Activated CD4-positive, alpha-beta T cell treated with anti-CD3 and anti-CD28 coated beads for 36 hours (primary cell): Measurements from ENCODE around the gene CHMP4A. TPM values are rescaled to one million over a fixed set of nuclear protein-coding genes. Genes with fewer than 3 reads are reported as not detected.

Source experiments
- ATAC-seq: fragments of 200-7000 bp; cut with Tn5 transposase; one replicate; pipeline ENCODE4 v1.10.0; 2021; ENCODE audit warnings: mild to moderate bottlenecking, moderate library complexity
- CTCF ChIA-PET: fragments of 350-600 bp; sonication (Branson Sonifier 250); formaldehyde crosslinking; loops from one replicate; lab custom pipeline; 2021; ENCODE audit warnings: antibody characterized with exemption; lab: Charles Lee
- POLR2A ChIA-PET: fragments of 350-600 bp; sonication (Branson Sonifier 250); formaldehyde crosslinking; loops from one replicate; lab custom pipeline; 2021; ENCODE audit warnings: antibody characterized with exemption, inconsistent platforms; lab: Charles Lee
- DNase-seq: peaks from one replicate; pipeline ENCODE4 v3.0.0-alpha.2; 2020
- H3K27ac Mint-ChIP-seq: one replicate; pipeline ENCODE4 v1.8.0; 2021; ENCODE audit warnings: mixed read lengths
- H3K27me3 Mint-ChIP-seq: one replicate; pipeline ENCODE4 v1.8.0; 2021; ENCODE audit warnings: mixed read lengths
- H3K36me3 Mint-ChIP-seq: one replicate; pipeline ENCODE4 v1.8.0; 2021; ENCODE audit warnings: low read depth, mixed read lengths
- H3K4me1 Mint-ChIP-seq: one replicate; pipeline ENCODE4 v1.8.0; 2021; ENCODE audit warnings: mixed read lengths
- H3K4me3 Mint-ChIP-seq: one replicate; pipeline ENCODE4 v1.8.0; 2021; ENCODE audit warnings: mild to moderate bottlenecking, moderate library complexity, mixed read lengths
- H3K9me3 Mint-ChIP-seq: one replicate; pipeline ENCODE4 v1.8.0; 2021; ENCODE audit warnings: low read depth, mixed read lengths
- intact Hi-C, 2 experiments: fragments of 100-400 bp; cut with DNase I in 1 of 2; cut with micrococcal nuclease in 1 of 2; formaldehyde crosslinking; loops; one replicate each; pipeline versions ENCODE4 v1.14.2 to v1.15.1; 2022 to 2024; cut with DNase I, micrococcal nuclease
- total RNA-seq, 2 experiments: library from RNA; stranded (reverse); gene quantifications; one replicate each; pipeline ENCODE4 v1.2.3, GENCODE V29; 2021

The CHMP4A gene
- total RNA-seq, 2 experiments from 2014 or later = 48.8 to 73.0 TPM

- ATAC-seq = no peak
- ChIA-PET POLR2A (interaction anchor here (1.1 kb wide), 1 partner anchor 10 kb away, joined by 3 read pairs; no protein-coding TSS in a partner anchor), CTCF (interaction anchor here (1.0 kb wide), 1 partner anchor 51 kb away, joined by 3 read pairs; no protein-coding TSS in a partner anchor)
These were observed 42.8 kb upstream of the CHMP4A start for GRCh38 chr14:24255931-24256711.

DNA sequence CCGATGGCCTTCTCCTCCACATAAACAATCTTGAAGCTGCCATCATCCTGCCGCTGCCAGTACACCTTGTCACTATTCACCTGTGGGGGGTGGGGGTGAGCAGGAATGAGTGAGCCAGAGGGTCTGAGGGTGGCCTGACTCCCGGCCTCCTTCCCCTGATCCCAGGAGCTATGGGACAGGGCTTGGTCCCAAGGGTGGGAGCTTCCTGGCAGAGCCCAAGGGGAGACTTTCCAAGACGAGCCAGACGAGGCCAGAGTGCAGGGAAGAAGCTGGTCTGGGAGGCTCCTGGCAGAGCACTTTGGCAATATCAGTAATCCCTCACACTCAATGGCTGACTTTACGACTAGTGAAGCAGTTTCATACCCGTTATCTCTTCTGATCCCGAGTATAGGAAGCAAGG, 42.1 kb upstream of the CHMP4A start:
- Mint-ChIP-seq H3K4me1 (peaks cover 6% of the 10 kb centered on the region), H3K9me3 (no peaks in the 10 kb centered on the region), H3K4me3 (no peak overlapping the region), H3K27ac (no peak overlapping the region), H3K27me3 (no peaks in the 10 kb centered on the region), H3K36me3 (peaks cover 14% of the 10 kb centered on the region)
- ChIA-PET CTCF (no interaction called here), POLR2A (interaction anchor here (1.1 kb wide), 1 partner anchor 9 kb away, joined by 3 read pairs; no protein-coding TSS in a partner anchor)
- intact Hi-C loops = no loop called here
- no peak for DNase-seq
- no peak for ATAC-seq

More at GRCh38 chr14:24255931-24256711, 42.8 kb upstream of the CHMP4A start:
- no peaks in the 10 kb centered on the region for H3K9me3 Mint-ChIP-seq
- H3K36me3 Mint-ChIP-seq = peaks cover 17% of the 10 kb centered on the region
- H3K27me3 Mint-ChIP-seq = no peaks in the 10 kb centered on the region
- DNase-seq = no peak
- H3K4me3 Mint-ChIP-seq = no peak overlapping the region
- H3K4me1 Mint-ChIP-seq = no peaks in the 10 kb centered on the region
- no peak overlapping the region for H3K27ac Mint-ChIP-seq
- intact Hi-C loops = no loop called here

DNA sequence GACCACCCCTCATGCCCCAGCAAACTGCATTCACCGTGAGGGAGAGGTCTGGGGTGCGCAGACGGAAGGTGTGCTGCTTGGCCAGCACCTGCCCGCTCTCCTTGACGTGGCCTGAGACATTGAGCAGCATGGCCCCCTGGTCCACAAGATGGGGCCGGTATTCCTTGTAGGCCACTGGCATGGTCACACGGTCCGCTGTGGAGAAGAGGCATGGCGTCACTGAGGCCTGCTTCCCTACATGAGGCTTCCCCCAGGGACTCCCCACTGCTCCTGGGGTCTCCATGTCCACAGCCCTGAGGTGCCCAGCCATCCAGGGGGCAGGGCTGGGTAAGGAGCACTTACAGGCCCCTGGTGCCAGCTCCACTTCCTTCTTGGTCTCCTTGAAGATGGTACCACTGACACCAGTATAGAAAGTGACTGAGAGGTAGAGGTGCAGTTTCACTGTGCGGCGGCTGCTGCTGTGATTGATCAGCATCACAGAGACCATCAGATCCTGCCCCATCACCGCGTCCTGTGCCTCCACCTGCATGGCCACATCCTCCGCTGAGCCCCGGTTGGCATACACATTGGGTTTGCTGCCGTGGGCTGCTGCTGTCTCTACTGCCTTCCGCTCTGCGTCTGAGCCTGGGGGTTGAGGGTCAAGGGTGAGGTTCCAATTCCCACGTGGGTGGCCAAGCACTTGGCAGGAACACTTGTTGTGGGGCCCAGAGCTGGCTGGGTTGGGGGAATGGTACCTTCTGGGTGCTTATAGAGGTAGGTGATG, 41.5 kb upstream of the CHMP4A start:
- CTCF ChIA-PET = no interaction called here

GRCh38 chr14:24253936-24254335, 40.6 kb upstream of the CHMP4A start:
- DNase-seq (no peak), ATAC-seq (no peak)
- Mint-ChIP-seq H3K4me1 (peaks cover 18% of the 10 kb centered on the region), H3K36me3 (peaks cover 14% of the 10 kb centered on the region), H3K27ac (no peak overlapping the region), H3K9me3 (no peaks in the 10 kb centered on the region), H3K27me3 (no peaks in the 10 kb centered on the region), H3K4me3 (no peak overlapping the region)
- POLR2A ChIA-PET = no interaction called here
- intact Hi-C loops = no loop called here
- CTCF ChIA-PET = no interaction called here

More for the DNA sequence above, 41.5 kb upstream of the CHMP4A start:
- peaks cover 12% of the 10 kb centered on the region for H3K4me1 Mint-ChIP-seq
- H3K27me3 Mint-ChIP-seq = no peaks in the 10 kb centered on the region
- peaks cover 14% of the 10 kb centered on the region for H3K36me3 Mint-ChIP-seq
- ATAC-seq (no peak), DNase-seq (no peak)
- POLR2A ChIA-PET = interaction anchor here (1.1 kb wide), 1 partner anchor 8 kb away, joined by 3 read pairs; no protein-coding TSS in a partner anchor
- no peaks in the 10 kb centered on the region for H3K9me3 Mint-ChIP-seq
- no peak overlapping the region for H3K27ac Mint-ChIP-seq
- intact Hi-C loops = no loop called here
- H3K4me3 Mint-ChIP-seq = no peak overlapping the region

DNA sequence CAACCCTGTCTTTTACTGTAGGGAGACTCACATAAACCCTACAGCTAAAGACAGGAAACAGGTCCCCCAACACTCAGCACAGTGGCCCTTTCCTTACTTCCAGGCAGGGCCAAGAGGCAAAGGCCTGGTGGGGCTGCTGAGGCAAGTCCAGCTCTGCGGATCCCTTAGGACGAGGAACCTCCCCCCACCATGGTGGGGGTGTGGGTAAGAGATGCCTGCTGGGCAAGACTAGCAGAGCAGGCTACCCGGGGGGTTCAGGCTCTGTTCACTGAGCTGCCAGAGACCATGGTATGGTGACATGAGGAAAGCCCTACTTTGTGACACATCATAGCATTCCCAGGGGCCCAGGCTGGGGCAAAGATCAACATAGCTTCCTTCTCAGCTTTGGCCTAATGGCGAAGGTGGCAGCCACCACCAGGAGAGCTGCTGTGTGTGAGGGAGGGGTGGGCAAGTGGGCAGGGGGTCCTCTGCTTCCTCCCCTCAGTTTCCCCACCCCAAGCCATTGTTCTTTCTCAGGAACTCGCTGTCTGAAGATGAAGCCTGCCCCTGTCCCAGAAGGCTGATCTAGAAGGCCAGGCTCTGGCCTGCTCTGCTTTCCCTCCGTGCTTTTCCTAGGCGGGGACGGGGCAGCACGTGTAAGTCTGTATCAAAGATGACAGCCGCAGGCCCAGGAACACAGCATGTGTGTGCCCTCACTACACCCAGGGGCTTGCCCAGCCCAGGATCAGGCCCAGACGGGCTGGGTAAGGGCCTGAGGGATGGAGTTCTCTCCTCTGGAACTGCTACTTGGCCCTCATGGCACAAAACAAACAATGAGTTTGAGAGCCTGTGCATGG, 39.2 kb upstream of the CHMP4A start:
- Mint-ChIP-seq H3K9me3 (no peaks in the 10 kb centered on the region), H3K36me3 (peaks cover 15% of the 10 kb centered on the region), H3K27ac (no peak overlapping the region), H3K27me3 (no peaks in the 10 kb centered on the region), H3K4me3 (no peak overlapping the region), H3K4me1 (peaks cover 25% of the 10 kb centered on the region)
- intact Hi-C loops = no loop called here
- ChIA-PET POLR2A (no interaction called here), CTCF (interaction anchor here (2.0 to 2.7 kb wide), 3 partner anchors 11 to 56 kb away, joined by 6 to 18 read pairs (median 16); partner anchors contain the start of genes RABGGTA and TINF2)
- no peak for DNase-seq
- ATAC-seq = no peak

GRCh38 chr14:24251880-24252288, 38.6 kb upstream of the CHMP4A start:
- no peak overlapping the region for H3K4me3 Mint-ChIP-seq
- POLR2A ChIA-PET = no interaction called here
- H3K36me3 Mint-ChIP-seq = peaks cover 16% of the 10 kb centered on the region
- ATAC-seq = no peak
- H3K27me3 Mint-ChIP-seq = no peaks in the 10 kb centered on the region
- intact Hi-C loops = no loop called here
- no peak overlapping the region for H3K27ac Mint-ChIP-seq
- no peaks in the 10 kb centered on the region for H3K9me3 Mint-ChIP-seq
- CTCF ChIA-PET = interaction anchor here (2.0 to 2.7 kb wide), 3 partner anchors 10 to 57 kb away, joined by 6 to 18 read pairs (median 16); partner anchors contain the start of genes RABGGTA and TINF2
- H3K4me1 Mint-ChIP-seq = peaks cover 29% of the 10 kb centered on the region
- no peak for DNase-seq

DNA sequence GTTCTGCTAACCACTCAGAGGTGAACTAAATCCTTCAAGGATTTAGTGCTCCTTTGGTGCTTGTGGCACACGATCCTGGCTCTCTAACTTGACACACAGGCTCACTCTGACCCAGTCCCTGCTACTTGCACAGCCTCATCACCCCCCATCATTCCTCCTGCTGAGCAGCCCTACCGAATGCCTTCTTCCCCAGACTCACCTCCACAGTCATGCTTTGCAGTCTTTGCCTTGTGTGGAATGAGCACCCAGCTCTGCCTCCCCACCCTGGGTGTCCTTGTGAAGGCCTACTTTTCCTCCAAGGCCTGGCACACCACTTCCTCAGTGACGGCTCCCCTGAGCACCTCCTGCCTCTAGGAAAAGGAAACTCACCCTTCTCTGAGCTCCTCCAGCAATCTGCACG, 37.1 kb upstream of the CHMP4A start:
- Mint-ChIP-seq H3K4me1 (peaks cover 33% of the 10 kb centered on the region), H3K36me3 (peaks cover 13% of the 10 kb centered on the region), H3K27me3 (no peaks in the 10 kb centered on the region), H3K9me3 (no peaks in the 10 kb centered on the region), H3K27ac (peak overlapping the region; percentile 67), H3K4me3 (no peak overlapping the region)
- ChIA-PET CTCF (interaction anchor here (1.4 to 2.7 kb wide), 3 partner anchors 8 to 34 kb away, joined by 3 to 18 read pairs (median 16); partner anchors contain the start of genes MDP1, RABGGTA and TINF2), POLR2A (interaction anchor here (1.0 kb wide), 1 partner anchor 81 kb away, joined by 3 read pairs; no protein-coding TSS in a partner anchor)
- ATAC-seq (no peak), DNase-seq (no peak)
- intact Hi-C loops = no loop called here

GRCh38 chr14:24249230-24250021, 36.1 kb upstream of the CHMP4A start:
- Mint-ChIP-seq H3K36me3 (peaks cover 10% of the 10 kb centered on the region), H3K27ac (peak overlapping the region; percentile 67), H3K27me3 (no peaks in the 10 kb centered on the region), H3K4me3 (no peak overlapping the region), H3K9me3 (no peaks in the 10 kb centered on the region), H3K4me1 (peaks cover 35% of the 10 kb centered on the region)
- ChIA-PET CTCF (interaction anchor here (0.9 to 4.1 kb wide), 4 partner anchors 16 to 40 kb away, joined by 3 to 20 read pairs (median 9); partner anchors contain the start of genes CHMP4A and RABGGTA), POLR2A (interaction anchor here (0.6 kb wide), 1 partner anchor 78 kb away, joined by 4 read pairs; no protein-coding TSS in a partner anchor)
- intact Hi-C loops = loop anchor here in 1 of 2 experiments (10.0 kb wide), 1 partner anchor 425 kb away; no protein-coding TSS in a partner anchor
- ATAC-seq (no peak), DNase-seq (no peak)

- DNase-seq = peak; percentile 24
- ChIA-PET CTCF (interaction anchor here (0.6 to 16.9 kb wide), 11 partner anchors 8 to 187 kb away, joined by 3 to 430 read pairs (median 10); partner anchors contain the start of genes CHMP4A, CIDEB, DHRS1 and LTB4R), POLR2A (interaction anchor here (0.6 to 1.4 kb wide), 6 partner anchors 12 to 162 kb away, joined by 3 to 7 read pairs (median 5); partner anchors contain the start of genes EMC9 and RABGGTA)
- peaks cover 43% of the 10 kb centered on the region for H3K4me1 Mint-ChIP-seq
- no peaks in the 10 kb centered on the region for H3K9me3 Mint-ChIP-seq
- intact Hi-C loops = loop anchor here in 1 of 2 experiments (1.0 to 10.0 kb wide), 2 partner anchors 24 to 427 kb away; partner anchors contain the start of gene RABGGTA
- H3K4me3 Mint-ChIP-seq = peak overlapping the region; percentile 7
- peak overlapping the region; percentile 95 for H3K27ac Mint-ChIP-seq
- peaks cover 4% of the 10 kb centered on the region for H3K36me3 Mint-ChIP-seq
- no peak for ATAC-seq
- H3K27me3 Mint-ChIP-seq = no peaks in the 10 kb centered on the region
These were observed 34.1 kb upstream of the CHMP4A start for GRCh38 chr14:24247422-24247821.
